ENCODE data around the gene SPG21.

The SPG21 gene

GRCh38 chr15:64930019-64930652, 59.6 kb downstream of the SPG21 start:
- H4K20me1 ChIP-seq (ENCODE audit: insufficient read depth, low read length): no peaks in the 10 kb centered on the region
- no peaks in the 10 kb centered on the region for H3F3A ChIP-seq (ENCODE audit: insufficient read depth, low read length)
- no peak overlapping the region for H3K4me2 ChIP-seq (ENCODE audit: low read length)
- peaks cover 4% of the 10 kb centered on the region; the same call in 1 of the 2 replicates for H3K27me3 ChIP-seq (ENCODE audit: insufficient read depth, low read length)
- H2AFZ ChIP-seq (ENCODE audit: low read length): no peak overlapping the region
- H3K9me3 ChIP-seq (ENCODE audit: low read length): no peaks in the 10 kb centered on the region
- H3K9ac ChIP-seq (ENCODE audit: low read length): no peak overlapping the region
- H3K9me2 ChIP-seq (ENCODE audit: low read depth, low read length): no peaks in the 10 kb centered on the region
- no peak overlapping the region for H3K27ac ChIP-seq (ENCODE audit: low read depth, low read length, poor library complexity, severe bottlenecking)
- TF ChIP-seq CTCF (IDR thresholded peaks at IDR 0.05; ENCODE audit: low read length) (no peak), EZH2 (IDR thresholded peaks at IDR 0.05; ENCODE audit: borderline replicate concordance, low read length) (no peak)
- no peaks in the 10 kb centered on the region; the same call in 1 of the 2 replicates for H3K36me3 ChIP-seq (ENCODE audit: insufficient read depth, low read length)
- H3K4me1 ChIP-seq (ENCODE audit: insufficient read depth, low read length, severe bottlenecking): no peaks in the 10 kb centered on the region
- H3K79me2 ChIP-seq (ENCODE audit: insufficient read depth, low read length): no peaks in the 10 kb centered on the region
- no peak overlapping the region for H3K4me3 ChIP-seq (ENCODE audit: low read depth, low read length, poor library complexity, severe bottlenecking)

DNA sequence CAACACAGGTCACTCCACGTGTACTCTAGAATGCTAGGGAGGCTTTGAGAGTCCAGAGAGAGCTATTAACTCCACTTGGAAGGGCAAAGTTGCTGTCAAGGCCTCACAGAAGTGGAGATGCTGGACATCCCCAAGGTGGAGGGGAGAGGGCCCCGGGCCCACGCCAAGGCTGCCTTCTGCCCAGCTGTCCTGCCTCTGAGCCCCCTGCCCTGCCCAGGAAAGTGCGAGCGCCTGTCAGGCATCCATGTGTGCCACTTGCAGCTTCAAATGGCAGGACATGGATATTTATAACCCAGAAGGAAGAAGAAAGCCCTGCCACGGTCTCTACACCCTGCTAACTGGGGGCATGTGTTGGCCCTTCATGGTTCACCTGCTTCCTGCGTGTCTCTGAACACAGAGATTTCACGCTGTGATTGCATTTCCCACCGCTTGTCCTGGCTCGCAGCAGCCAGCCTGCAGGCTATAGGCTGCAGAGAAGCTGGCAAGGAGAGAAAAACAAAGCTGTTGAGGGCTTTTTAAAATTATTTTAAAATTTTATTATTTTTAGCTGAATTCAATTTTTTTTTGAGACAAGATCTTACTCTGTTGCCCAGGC, 61.0 kb downstream of the SPG21 start:
- Histone ChIP-seq H3K9me3 (ENCODE audit: low read length) (no peaks in the 10 kb centered on the region), H2AFZ (ENCODE audit: low read length) (no peak overlapping the region), H3K27ac (ENCODE audit: low read depth, low read length, poor library complexity, severe bottlenecking) (no peak overlapping the region), H3K36me3 (ENCODE audit: insufficient read depth, low read length) (no peaks in the 10 kb centered on the region), H3K27me3 (ENCODE audit: insufficient read depth, low read length) (peaks cover 4% of the 10 kb centered on the region; the same call in 1 of the 2 replicates), H3K4me1 (ENCODE audit: insufficient read depth, low read length, severe bottlenecking) (no peaks in the 10 kb centered on the region), H3K9me2 (ENCODE audit: low read depth, low read length) (no peaks in the 10 kb centered on the region), H3F3A (ENCODE audit: insufficient read depth, low read length) (no peaks in the 10 kb centered on the region), H4K20me1 (ENCODE audit: insufficient read depth, low read length) (no peaks in the 10 kb centered on the region), H3K9ac (ENCODE audit: low read length) (no peak overlapping the region), H3K4me2 (ENCODE audit: low read length) (no peak overlapping the region), H3K4me3 (ENCODE audit: low read depth, low read length, poor library complexity, severe bottlenecking) (no peak overlapping the region), H3K79me2 (ENCODE audit: insufficient read depth, low read length) (no peaks in the 10 kb centered on the region)
- TF ChIP-seq CTCF (IDR thresholded peaks at IDR 0.05; ENCODE audit: low read length) (no peak), EZH2 (IDR thresholded peaks at IDR 0.05; ENCODE audit: borderline replicate concordance, low read length) (no peak)

DNA sequence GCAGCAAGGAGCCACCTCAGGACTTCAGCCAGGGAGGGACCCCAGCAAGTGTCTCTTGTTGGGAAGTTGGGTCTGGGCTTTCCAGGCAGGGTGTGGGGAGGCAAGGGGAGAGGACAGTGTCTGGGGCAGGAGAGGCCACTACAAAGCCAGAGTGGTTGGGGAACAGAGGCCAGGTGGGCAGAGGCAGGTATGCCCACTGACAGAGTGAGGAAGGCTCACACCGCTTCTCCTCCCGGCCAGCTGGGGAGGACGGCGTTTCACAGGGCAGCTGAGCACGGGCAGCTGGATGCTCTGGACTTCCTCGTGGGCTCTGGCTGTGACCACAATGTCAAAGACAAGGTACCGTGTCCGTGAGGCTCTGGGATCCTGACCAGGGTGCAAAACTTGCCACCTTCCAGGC, 63.1 kb downstream of the SPG21 start:
- no peaks in the 10 kb centered on the region for H3K9me3 ChIP-seq (ENCODE audit: low read length)
- no peak overlapping the region for H3K27ac ChIP-seq (ENCODE audit: low read depth, low read length, poor library complexity, severe bottlenecking)
- H3K9me2 ChIP-seq (ENCODE audit: low read depth, low read length): no peaks in the 10 kb centered on the region
- no peaks in the 10 kb centered on the region for H3K79me2 ChIP-seq (ENCODE audit: insufficient read depth, low read length)
- H3K4me1 ChIP-seq (ENCODE audit: insufficient read depth, low read length, severe bottlenecking): no peaks in the 10 kb centered on the region
- H3K27me3 ChIP-seq (ENCODE audit: insufficient read depth, low read length): peaks cover 4% of the 10 kb centered on the region; the same call in 1 of the 2 replicates
- H4K20me1 ChIP-seq (ENCODE audit: insufficient read depth, low read length): no peaks in the 10 kb centered on the region
- H3F3A ChIP-seq (ENCODE audit: insufficient read depth, low read length): no peaks in the 10 kb centered on the region
- H2AFZ ChIP-seq (ENCODE audit: low read length): no peak overlapping the region
- no peaks in the 10 kb centered on the region for H3K36me3 ChIP-seq (ENCODE audit: insufficient read depth, low read length)
- no peak overlapping the region for H3K9ac ChIP-seq (ENCODE audit: low read length)
- H3K4me3 ChIP-seq (ENCODE audit: low read depth, low read length, poor library complexity, severe bottlenecking): no peak overlapping the region
- H3K4me2 ChIP-seq (ENCODE audit: low read length): no peak overlapping the region
- no peak for TF ChIP-seq CTCF (IDR thresholded peaks at IDR 0.05; ENCODE audit: low read length)
